KMS-11 (cell line): ENCODE data around the gene PEMT.

Experiments
- H2AFZ ChIP-seq: fragments of 200-600 bp; sonication (generic); 2 replicates; pipeline ENCODE4 v1.6.1; 2016; ENCODE audit warnings: antibody characterized with exemption, mixed run types, low read depth
- H3K27ac ChIP-seq: fragments of 200-600 bp; sonication (generic); 2 replicates; pipeline ENCODE4 v1.6.1; 2016; ENCODE audit warnings: mild to moderate bottlenecking, mixed run types
- H3K27me3 ChIP-seq: fragments of 200-600 bp; sonication (generic); 2 replicates; pipeline ENCODE4 v1.6.1; 2017; ENCODE audit warnings: mild to moderate bottlenecking, low read depth, mixed run types, moderate library complexity; ENCODE audit not compliant: insufficient read depth
- H3K36me3 ChIP-seq: fragments of 200-600 bp; sonication (generic); 2 replicates; pipeline ENCODE4 v1.6.1; 2017; ENCODE audit warnings: mild to moderate bottlenecking, mixed run types; ENCODE audit not compliant: insufficient read depth
- H3K4me1 ChIP-seq: fragments of 200-600 bp; sonication (generic); 2 replicates; pipeline ENCODE4 v1.6.1; 2016; ENCODE audit warnings: mild to moderate bottlenecking, low read depth, mixed run types; ENCODE audit not compliant: poor library complexity, severe bottlenecking
- H3K4me2 ChIP-seq: fragments of 200-600 bp; sonication (generic); 2 replicates; pipeline ENCODE4 v1.7.0; 2016; ENCODE audit warnings: mild to moderate bottlenecking, mixed run types
- H3K4me3 ChIP-seq: fragments of 200-600 bp; sonication (generic); IDR thresholded peaks from 2 replicates; pipeline ENCODE4 v1.6.1; 2017; ENCODE audit warnings: low read depth, low read length, mixed read lengths; ENCODE audit not compliant: insufficient read depth
- H3K79me2 ChIP-seq: fragments of 200-600 bp; sonication (generic); 2 replicates; pipeline ENCODE4 v1.6.1; 2016; ENCODE audit warnings: low read depth, mixed run types; ENCODE audit not compliant: insufficient read depth
- H3K9ac ChIP-seq: fragments of 200-600 bp; sonication (generic); 2 replicates; pipeline ENCODE4 v1.6.1; 2016; ENCODE audit warnings: mild to moderate bottlenecking, mixed run types
- H4K20me1 ChIP-seq: fragments of 200-600 bp; sonication (generic); 2 replicates; pipeline ENCODE4 v1.6.1; 2016; ENCODE audit warnings: mild to moderate bottlenecking, mixed run types; ENCODE audit not compliant: insufficient read depth
- TF ChIP-seq, protein P1 (sequence below): fragments of 200-600 bp; sonication (generic); conservative IDR thresholded peaks from 2 replicates; pipeline ENCODE4 v1.6.1; 2017; ENCODE audit warnings: low read depth, mild to moderate bottlenecking, antibody characterized with exemption, low read length, moderate library complexity, mixed read lengths

Gene PEMT

DNA sequence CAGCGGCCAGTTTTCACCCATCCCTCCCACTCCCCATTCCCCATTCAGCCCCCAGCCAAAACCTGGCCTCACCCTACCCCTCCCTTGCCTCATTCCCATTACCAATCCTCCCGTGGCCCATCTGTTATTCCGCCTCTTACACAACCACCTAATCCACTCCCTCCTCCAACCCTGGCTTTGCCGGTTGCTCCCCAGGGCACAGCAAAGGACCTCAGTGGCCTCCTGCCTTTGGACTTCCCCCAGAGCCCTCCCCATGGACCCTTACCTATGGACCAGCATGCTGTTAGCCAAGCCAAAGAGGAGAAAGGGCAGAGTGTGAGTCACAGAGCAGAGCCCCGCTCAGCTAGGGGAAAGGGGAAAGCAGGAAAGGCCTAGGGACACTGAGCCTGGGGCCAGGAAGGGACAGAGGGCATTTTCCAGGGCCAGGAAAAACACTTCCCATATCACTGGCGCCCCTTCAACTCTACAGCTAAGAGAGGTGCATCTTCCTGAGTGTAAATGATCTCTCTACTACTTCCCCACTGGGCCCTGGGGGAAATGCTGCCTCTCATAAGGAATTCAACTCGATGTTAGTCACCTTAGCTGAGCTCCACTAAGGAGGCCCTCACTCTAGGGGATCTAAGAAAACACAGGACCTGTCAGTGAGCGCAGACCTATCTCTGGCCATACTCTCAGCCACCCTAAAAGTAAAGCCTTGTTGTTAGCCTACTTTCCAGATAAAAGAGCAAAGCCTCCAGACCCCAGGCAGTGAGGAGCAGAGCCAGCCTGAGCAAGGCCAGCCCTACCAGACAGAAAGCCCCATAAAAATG is 10.6 kb downstream of the PEMT start:
- H3K36me3 ChIP-seq: no peaks in the 10 kb centered on the region
- H3K4me1 ChIP-seq: no peaks in the 10 kb centered on the region
- no peaks in the 10 kb centered on the region for H4K20me1 ChIP-seq
- H3K27me3 ChIP-seq: no peaks in the 10 kb centered on the region
- H3K4me3 ChIP-seq: no peak overlapping the region
- TF ChIP-seq, protein P1, sequence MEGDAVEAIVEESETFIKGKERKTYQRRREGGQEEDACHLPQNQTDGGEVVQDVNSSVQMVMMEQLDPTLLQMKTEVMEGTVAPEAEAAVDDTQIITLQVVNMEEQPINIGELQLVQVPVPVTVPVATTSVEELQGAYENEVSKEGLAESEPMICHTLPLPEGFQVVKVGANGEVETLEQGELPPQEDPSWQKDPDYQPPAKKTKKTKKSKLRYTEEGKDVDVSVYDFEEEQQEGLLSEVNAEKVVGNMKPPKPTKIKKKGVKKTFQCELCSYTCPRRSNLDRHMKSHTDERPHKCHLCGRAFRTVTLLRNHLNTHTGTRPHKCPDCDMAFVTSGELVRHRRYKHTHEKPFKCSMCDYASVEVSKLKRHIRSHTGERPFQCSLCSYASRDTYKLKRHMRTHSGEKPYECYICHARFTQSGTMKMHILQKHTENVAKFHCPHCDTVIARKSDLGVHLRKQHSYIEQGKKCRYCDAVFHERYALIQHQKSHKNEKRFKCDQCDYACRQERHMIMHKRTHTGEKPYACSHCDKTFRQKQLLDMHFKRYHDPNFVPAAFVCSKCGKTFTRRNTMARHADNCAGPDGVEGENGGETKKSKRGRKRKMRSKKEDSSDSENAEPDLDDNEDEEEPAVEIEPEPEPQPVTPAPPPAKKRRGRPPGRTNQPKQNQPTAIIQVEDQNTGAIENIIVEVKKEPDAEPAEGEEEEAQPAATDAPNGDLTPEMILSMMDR: no peak
- no peak overlapping the region for H3K9ac ChIP-seq
- H2AFZ ChIP-seq: no peak overlapping the region
- no peak overlapping the region for H3K4me2 ChIP-seq
- no peaks in the 10 kb centered on the region for H3K79me2 ChIP-seq
- H3K27ac ChIP-seq: no peak overlapping the region

DNA sequence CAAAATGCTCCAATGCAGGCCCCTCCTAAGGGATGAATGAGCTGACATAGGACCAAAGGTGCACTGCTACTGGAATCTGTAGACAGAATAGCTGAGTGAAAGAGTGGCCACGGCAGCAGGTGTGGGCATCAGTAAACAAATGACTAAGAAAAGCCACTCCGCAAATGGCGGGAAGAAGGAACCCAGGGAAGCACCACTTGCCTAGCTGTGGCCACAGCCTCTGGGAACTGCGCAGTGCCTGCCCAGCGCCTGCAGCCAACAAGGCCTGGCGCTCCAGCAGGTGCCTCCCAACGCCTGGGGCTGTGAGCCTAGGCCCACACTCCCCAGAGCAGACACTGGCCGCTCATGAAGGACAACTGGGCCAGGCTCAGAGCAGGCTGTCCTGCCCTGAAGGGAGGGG is 11.8 kb downstream of the PEMT start:
- Histone ChIP-seq H2AFZ (no peak overlapping the region), H4K20me1 (no peaks in the 10 kb centered on the region), H3K36me3 (no peaks in the 10 kb centered on the region), H3K27ac (no peak overlapping the region), H3K9ac (no peak overlapping the region), H3K4me3 (no peak overlapping the region), H3K27me3 (no peaks in the 10 kb centered on the region), H3K4me1 (no peaks in the 10 kb centered on the region), H3K79me2 (no peaks in the 10 kb centered on the region), H3K4me2 (no peak overlapping the region)
- TF ChIP-seq, protein P1: no peak

DNA sequence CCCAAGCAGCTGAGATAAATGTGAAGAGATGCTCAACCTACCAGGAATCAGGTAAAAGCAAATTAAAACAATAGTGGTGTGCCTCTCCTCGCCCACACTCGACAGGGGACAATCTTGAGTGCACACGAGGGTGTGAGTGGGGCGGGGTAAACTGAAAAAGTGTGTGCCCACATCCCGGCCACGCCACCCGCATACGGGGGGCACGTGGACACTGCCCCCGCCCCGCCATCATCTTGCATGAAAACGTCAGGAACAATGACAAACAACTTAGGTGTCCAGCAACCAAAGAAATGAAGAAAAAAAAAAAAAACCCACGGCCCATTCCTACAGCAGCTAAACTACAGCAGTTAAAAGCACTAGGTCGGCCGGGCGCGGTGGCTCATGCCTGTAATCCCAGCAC is 14.1 kb downstream of the PEMT start:
- no peak overlapping the region for H3K9ac ChIP-seq
- no peaks in the 10 kb centered on the region for H3K79me2 ChIP-seq
- no peak overlapping the region for H3K4me3 ChIP-seq
- H4K20me1 ChIP-seq: no peaks in the 10 kb centered on the region
- no peaks in the 10 kb centered on the region for H3K36me3 ChIP-seq
- H3K4me2 ChIP-seq: no peak overlapping the region
- H3K27me3 ChIP-seq: no peaks in the 10 kb centered on the region
- TF ChIP-seq, protein P1: no peak
- no peak overlapping the region for H3K27ac ChIP-seq
- no peaks in the 10 kb centered on the region for H3K4me1 ChIP-seq
- H2AFZ ChIP-seq: no peak overlapping the region

DNA sequence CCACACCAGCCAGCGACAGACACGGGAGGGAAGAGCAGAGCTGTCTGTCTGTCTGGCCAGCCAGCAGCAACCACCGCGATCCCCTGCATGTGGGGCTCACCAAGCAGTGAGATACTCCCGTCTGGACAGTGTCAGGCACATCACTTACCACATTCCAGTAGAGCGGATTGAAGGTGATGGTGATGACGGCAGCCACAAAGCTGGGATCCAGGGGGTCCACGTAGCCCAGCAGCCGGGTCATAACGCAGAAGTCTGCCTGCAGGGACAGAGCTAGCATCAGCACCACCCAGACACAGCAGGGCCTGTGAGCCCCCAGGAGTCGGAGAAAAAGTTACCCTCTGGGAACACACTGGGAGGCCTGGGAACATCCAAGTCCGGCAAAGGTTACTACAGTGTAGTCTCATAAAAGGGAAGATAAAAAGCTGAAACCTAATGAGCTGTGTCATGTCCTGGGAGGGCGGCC is 14.7 kb downstream of the PEMT start:
- no peaks in the 10 kb centered on the region for H3K27me3 ChIP-seq
- H3K36me3 ChIP-seq: no peaks in the 10 kb centered on the region
- no peaks in the 10 kb centered on the region for H3K4me1 ChIP-seq
- no peak overlapping the region for H3K27ac ChIP-seq
- no peak overlapping the region for H2AFZ ChIP-seq
- no peak overlapping the region for H3K9ac ChIP-seq
- no peaks in the 10 kb centered on the region for H3K79me2 ChIP-seq
- no peak overlapping the region for H3K4me2 ChIP-seq
- H3K4me3 ChIP-seq: no peak overlapping the region
- no peaks in the 10 kb centered on the region for H4K20me1 ChIP-seq
- TF ChIP-seq, protein P1: no peak
